ENCODE data around the gene DDX28. TPM values are rescaled to one million over a fixed set of nuclear protein-coding genes. Genes with fewer than 3 reads are reported as not detected.
A peak's percentile ranks its signal among the peaks of the same experiment; 100 is the strongest.

The DDX28 gene
- polyA plus RNA-seq, 1 donor from 2014 or later, result 13.9 TPM

DNA sequence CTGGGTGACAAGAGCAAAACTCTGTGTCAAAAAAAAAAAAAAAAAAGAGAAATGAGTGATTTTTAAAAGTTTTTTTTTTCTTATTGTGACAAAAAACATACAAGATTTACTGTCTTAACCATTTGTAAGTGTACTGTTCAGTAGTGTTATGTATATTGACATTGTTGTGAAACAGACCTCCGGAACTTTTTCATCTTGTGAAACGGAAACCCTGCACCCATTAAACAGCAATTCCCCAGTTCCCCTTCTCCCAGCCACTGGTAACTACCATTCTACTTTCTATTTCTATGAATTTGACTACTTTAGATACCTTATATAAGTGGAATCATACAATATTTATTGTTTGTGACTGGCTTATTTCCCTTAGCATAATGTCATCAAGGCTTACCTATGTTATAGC, 18.8 kb upstream of the DDX28 start:
- H4K20me1 ChIP-seq (ENCODE audit: insufficient read depth), result no peaks in the 10 kb centered on the region
- H3K27ac ChIP-seq (ENCODE audit: low read length), result no peak overlapping the region
- TF ChIP-seq EZH2 (IDR thresholded peaks at IDR 0.05; ENCODE audit: borderline replicate concordance, insufficient read depth, low read length, poor library complexity, severe bottlenecking), result no peak
- no peak for TF ChIP-seq MXI1 (conservative IDR thresholded peaks at IDR 0.05; ENCODE audit: poor library complexity, severe bottlenecking)
- no peak for TF ChIP-seq RAD21 (conservative IDR thresholded peaks at IDR 0.05)
- no peak for TF ChIP-seq SMC3 (conservative IDR thresholded peaks at IDR 0.05; ENCODE audit: poor library complexity)
- TF ChIP-seq EP300 (conservative IDR thresholded peaks at IDR 0.05; ENCODE audit: poor library complexity, severe bottlenecking), result no peak
- TF ChIP-seq, protein P1, sequence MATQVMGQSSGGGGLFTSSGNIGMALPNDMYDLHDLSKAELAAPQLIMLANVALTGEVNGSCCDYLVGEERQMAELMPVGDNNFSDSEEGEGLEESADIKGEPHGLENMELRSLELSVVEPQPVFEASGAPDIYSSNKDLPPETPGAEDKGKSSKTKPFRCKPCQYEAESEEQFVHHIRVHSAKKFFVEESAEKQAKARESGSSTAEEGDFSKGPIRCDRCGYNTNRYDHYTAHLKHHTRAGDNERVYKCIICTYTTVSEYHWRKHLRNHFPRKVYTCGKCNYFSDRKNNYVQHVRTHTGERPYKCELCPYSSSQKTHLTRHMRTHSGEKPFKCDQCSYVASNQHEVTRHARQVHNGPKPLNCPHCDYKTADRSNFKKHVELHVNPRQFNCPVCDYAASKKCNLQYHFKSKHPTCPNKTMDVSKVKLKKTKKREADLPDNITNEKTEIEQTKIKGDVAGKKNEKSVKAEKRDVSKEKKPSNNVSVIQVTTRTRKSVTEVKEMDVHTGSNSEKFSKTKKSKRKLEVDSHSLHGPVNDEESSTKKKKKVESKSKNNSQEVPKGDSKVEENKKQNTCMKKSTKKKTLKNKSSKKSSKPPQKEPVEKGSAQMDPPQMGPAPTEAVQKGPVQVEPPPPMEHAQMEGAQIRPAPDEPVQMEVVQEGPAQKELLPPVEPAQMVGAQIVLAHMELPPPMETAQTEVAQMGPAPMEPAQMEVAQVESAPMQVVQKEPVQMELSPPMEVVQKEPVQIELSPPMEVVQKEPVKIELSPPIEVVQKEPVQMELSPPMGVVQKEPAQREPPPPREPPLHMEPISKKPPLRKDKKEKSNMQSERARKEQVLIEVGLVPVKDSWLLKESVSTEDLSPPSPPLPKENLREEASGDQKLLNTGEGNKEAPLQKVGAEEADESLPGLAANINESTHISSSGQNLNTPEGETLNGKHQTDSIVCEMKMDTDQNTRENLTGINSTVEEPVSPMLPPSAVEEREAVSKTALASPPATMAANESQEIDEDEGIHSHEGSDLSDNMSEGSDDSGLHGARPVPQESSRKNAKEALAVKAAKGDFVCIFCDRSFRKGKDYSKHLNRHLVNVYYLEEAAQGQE (IDR thresholded peaks at IDR 0.05; ENCODE audit: borderline replicate concordance), result no peak
- TF ChIP-seq, protein P2, sequence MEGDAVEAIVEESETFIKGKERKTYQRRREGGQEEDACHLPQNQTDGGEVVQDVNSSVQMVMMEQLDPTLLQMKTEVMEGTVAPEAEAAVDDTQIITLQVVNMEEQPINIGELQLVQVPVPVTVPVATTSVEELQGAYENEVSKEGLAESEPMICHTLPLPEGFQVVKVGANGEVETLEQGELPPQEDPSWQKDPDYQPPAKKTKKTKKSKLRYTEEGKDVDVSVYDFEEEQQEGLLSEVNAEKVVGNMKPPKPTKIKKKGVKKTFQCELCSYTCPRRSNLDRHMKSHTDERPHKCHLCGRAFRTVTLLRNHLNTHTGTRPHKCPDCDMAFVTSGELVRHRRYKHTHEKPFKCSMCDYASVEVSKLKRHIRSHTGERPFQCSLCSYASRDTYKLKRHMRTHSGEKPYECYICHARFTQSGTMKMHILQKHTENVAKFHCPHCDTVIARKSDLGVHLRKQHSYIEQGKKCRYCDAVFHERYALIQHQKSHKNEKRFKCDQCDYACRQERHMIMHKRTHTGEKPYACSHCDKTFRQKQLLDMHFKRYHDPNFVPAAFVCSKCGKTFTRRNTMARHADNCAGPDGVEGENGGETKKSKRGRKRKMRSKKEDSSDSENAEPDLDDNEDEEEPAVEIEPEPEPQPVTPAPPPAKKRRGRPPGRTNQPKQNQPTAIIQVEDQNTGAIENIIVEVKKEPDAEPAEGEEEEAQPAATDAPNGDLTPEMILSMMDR (IDR thresholded peaks at IDR 0.05; ENCODE audit: poor library complexity, severe bottlenecking), result no peak
- no peak for TF ChIP-seq TAF1 (IDR thresholded peaks at IDR 0.05; ENCODE audit: low read depth)
- TF ChIP-seq POLR2AphosphoS5 (IDR thresholded peaks at IDR 0.05), result no peak
- H3K27me3 ChIP-seq (ENCODE audit: insufficient read depth, low read depth, low read length), result no peaks in the 10 kb centered on the region
- H3K79me2 ChIP-seq (replicated peaks; ENCODE audit: insufficient read depth, low read length), result no peaks in the 10 kb centered on the region
- no peaks in the 10 kb centered on the region for H3K9me3 ChIP-seq (ENCODE audit: low read length)
- H3K4me3 ChIP-seq (ENCODE audit: low read length), result no peak overlapping the region
- no peak overlapping the region for H3K9ac ChIP-seq (ENCODE audit: low read length)
- H3K4me2 ChIP-seq (ENCODE audit: low read length), result no peak overlapping the region
- no peak overlapping the region for H2AFZ ChIP-seq (ENCODE audit: low read depth, low read length)
- H3F3A ChIP-seq (ENCODE audit: insufficient read depth, low read length, poor library complexity, severe bottlenecking), result no peaks in the 10 kb centered on the region
- no peaks in the 10 kb centered on the region for H3K9me2 ChIP-seq (ENCODE audit: insufficient read depth, low read length)
- no peaks in the 10 kb centered on the region for H3K36me3 ChIP-seq (ENCODE audit: insufficient read depth, low read length)

DNA sequence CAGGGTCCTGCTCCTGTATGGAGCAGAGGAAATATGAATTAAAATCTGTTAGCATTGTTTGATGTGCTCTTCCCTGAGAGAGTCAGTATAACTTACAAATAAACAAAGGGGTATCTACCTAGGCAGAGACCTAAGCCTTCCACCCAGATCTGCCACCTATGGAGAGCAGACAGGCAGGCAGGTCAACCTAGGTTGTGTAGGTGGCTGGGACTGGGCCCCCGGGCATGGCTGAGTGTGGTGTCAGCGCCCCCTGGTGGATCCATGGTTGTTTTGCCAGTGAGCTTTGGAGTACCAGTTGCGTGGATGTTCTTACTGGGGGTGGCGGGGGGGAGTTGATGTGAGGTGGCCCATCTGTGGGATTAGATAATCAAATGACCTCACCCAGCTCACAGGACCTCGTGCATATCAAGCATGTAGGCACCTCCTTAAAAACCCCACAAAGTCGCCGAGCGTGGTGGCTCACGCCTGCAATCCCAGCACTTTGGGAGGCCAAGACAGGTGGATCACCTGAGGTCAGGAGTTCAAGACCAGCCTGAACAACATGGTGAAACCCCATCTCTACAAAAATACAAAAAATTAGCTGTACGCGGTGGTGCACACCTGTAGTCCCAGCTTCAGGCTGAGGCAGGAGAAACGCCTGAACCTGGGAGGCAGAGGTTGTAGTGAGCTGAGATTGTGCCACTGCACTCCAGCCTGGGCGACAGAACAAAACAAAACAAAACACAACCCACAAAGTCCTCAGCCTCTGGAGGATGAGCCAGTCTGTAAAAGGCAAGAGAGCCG, 17.7 kb upstream of the DDX28 start:
- no peak overlapping the region for H3K9ac ChIP-seq (ENCODE audit: low read length)
- no peaks in the 10 kb centered on the region for H3F3A ChIP-seq (ENCODE audit: insufficient read depth, low read length, poor library complexity, severe bottlenecking)
- no peaks in the 10 kb centered on the region for H3K9me2 ChIP-seq (ENCODE audit: insufficient read depth, low read length)
- H3K4me3 ChIP-seq (ENCODE audit: low read length), result no peak overlapping the region
- H3K27me3 ChIP-seq (ENCODE audit: insufficient read depth, low read depth, low read length), result no peaks in the 10 kb centered on the region
- H3K27ac ChIP-seq (ENCODE audit: low read length), result no peak overlapping the region
- TF ChIP-seq, protein P2 (IDR thresholded peaks at IDR 0.05; ENCODE audit: poor library complexity, severe bottlenecking), result peak; percentile 77
- TF ChIP-seq, protein P1 (IDR thresholded peaks at IDR 0.05; ENCODE audit: borderline replicate concordance), result no peak
- TF ChIP-seq EZH2 (IDR thresholded peaks at IDR 0.05; ENCODE audit: borderline replicate concordance, insufficient read depth, low read length, poor library complexity, severe bottlenecking), result no peak
- peak; percentile 80 for TF ChIP-seq SMC3 (conservative IDR thresholded peaks at IDR 0.05; ENCODE audit: poor library complexity)
- TF ChIP-seq MXI1 (conservative IDR thresholded peaks at IDR 0.05; ENCODE audit: poor library complexity, severe bottlenecking), result no peak
- TF ChIP-seq EP300 (conservative IDR thresholded peaks at IDR 0.05; ENCODE audit: poor library complexity, severe bottlenecking), result no peak
- TF ChIP-seq RAD21 (conservative IDR thresholded peaks at IDR 0.05), result peak; percentile 77
- H3K9me3 ChIP-seq (ENCODE audit: low read length), result no peaks in the 10 kb centered on the region
- no peaks in the 10 kb centered on the region for H4K20me1 ChIP-seq (ENCODE audit: insufficient read depth)
- H3K4me2 ChIP-seq (ENCODE audit: low read length), result no peak overlapping the region
- H3K36me3 ChIP-seq (ENCODE audit: insufficient read depth, low read length), result no peaks in the 10 kb centered on the region
- H3K79me2 ChIP-seq (replicated peaks; ENCODE audit: insufficient read depth, low read length), result no peaks in the 10 kb centered on the region
- no peak overlapping the region for H2AFZ ChIP-seq (ENCODE audit: low read depth, low read length)

All from neural cell (in vitro differentiated cells).